HG03565 (cell line): ENCODE results near the gene MGMT.

ENCODE experiments used
- ATAC-seq: cut with Tn5 transposase; IDR thresholded peaks from one replicate; pipeline ENCODE4 v1.9.1; 2021; ENCODE audit warnings: mild to moderate bottlenecking, moderate library complexity; ENCODE audit not compliant: unreplicated experiment

Gene MGMT

GRCh38 chr10:129541200-129541599, 74.2 kb downstream of the MGMT start:
- no peak for ATAC-seq

GRCh38 chr10:129541748-129542487, 74.9 kb downstream of the MGMT start:
- ATAC-seq = no peak

GRCh38 chr10:129542589-129542988, 75.5 kb downstream of the MGMT start:
- ATAC-seq = no peak

- ATAC-seq = no peak
Observed at GRCh38 chr10:129544205-129545202, 77.5 kb downstream of the MGMT start.

- ATAC-seq = no peak
Observed at GRCh38 chr10:129545261-129545660, 78.2 kb downstream of the MGMT start.

- no peak for ATAC-seq
Observed at GRCh38 chr10:129546106-129546505, 79.1 kb downstream of the MGMT start.

GRCh38 chr10:129547608-129548007, 80.6 kb downstream of the MGMT start:
- ATAC-seq = no peak

- ATAC-seq = no peak
Observed at GRCh38 chr10:129548600-129548999, 81.6 kb downstream of the MGMT start.

GRCh38 chr10:129550076-129550475, 83.0 kb downstream of the MGMT start:
- no peak for ATAC-seq

- no peak for ATAC-seq
Observed at GRCh38 chr10:129550658-129551057, 83.6 kb downstream of the MGMT start.

- ATAC-seq = peak; percentile 90
Observed at GRCh38 chr10:129552119-129552518, 85.1 kb downstream of the MGMT start.

- ATAC-seq = no peak
Observed at GRCh38 chr10:129553928-129554327, 86.9 kb downstream of the MGMT start.

GRCh38 chr10:129556316-129556715, 89.3 kb downstream of the MGMT start:
- ATAC-seq = no peak

- ATAC-seq = no peak
Observed at GRCh38 chr10:129560361-129560760, 93.3 kb downstream of the MGMT start.

- ATAC-seq = no peak
Observed at GRCh38 chr10:129562487-129562886, 95.4 kb downstream of the MGMT start.

GRCh38 chr10:129564923-129565322, 97.9 kb downstream of the MGMT start:
- ATAC-seq = no peak

GRCh38 chr10:129568583-129569344, 101.7 kb downstream of the MGMT start:
- ATAC-seq = no peak

- ATAC-seq = no peak
Observed at GRCh38 chr10:129570185-129570584, 103.1 kb downstream of the MGMT start.

GRCh38 chr10:129579228-129579627, 112.2 kb downstream of the MGMT start:
- ATAC-seq = no peak

- no peak for ATAC-seq
Observed at GRCh38 chr10:129580010-129580409, 113.0 kb downstream of the MGMT start.

- no peak for ATAC-seq
Observed at GRCh38 chr10:129580901-129581300, 113.9 kb downstream of the MGMT start.
